Measurements from ENCODE around the gene PRR5L. TPM values are rescaled to one million over a fixed set of nuclear protein-coding genes. Genes with fewer than 3 reads are reported as not detected.

Gene PRR5L
- total RNA-seq = 10 to 100 TPM in 6 of 7 donors, 1 to 10 TPM in 1; 5.9 to 56.3 (median 26.2) TPM
- 10 to 100 TPM in 1 of 2 donors, 1 to 10 TPM in 1; 9.2 to 13.8 TPM for polyA plus RNA-seq
- long read RNA-seq, donor 1, partial matches to known transcripts = 20 of 28 reads
- long read RNA-seq, donor 1, other reads (novel, unspliced or antisense) = 7 of 28 reads
- long read RNA-seq, donor 2 = 0 reads
- long read RNA-seq, donor 3, partial matches to known transcripts = 6 of 24 reads
- long read RNA-seq, donor 3, other reads (novel, unspliced or antisense) = 18 of 24 reads

DNA sequence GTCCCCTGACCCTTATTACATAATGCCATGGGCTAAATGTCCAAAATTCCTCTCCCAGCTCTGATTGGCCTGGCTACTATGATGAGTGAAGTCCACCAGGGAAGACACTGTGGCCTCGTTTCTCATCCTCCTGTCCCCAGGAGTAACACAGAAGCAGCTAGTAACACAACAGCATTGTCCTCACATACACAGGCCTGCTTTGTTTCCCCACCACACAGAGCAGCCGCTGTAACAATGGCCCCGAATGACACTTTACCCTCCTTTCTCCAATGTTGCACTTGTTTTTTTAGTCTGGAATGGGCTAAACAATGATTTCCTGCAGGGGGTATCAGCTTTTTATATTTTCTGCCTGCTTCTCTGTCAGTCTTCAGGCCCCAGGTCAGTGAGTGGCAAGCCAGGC lies at the start of gene PRR5L:
Gene PRR5L, plus strand, starts transcription at position 363 of the 400 bp plus-strand sequence. CDS start 104,834 bp downstream, outside the sequence.
- Histone ChIP-seq H3K27me3 (no peaks in the 10 kb centered on the region), H3K9me3 (no peaks in the 10 kb centered on the region), H3K4me3 (no peak within 1 kb of the TSS), H3K27ac (no peak within 1 kb of the TSS), H3K4me1 (ENCODE audit: insufficient read depth) (peaks cover 3% of the 10 kb centered on the region), H3K36me3 (no peaks in the 10 kb centered on the region)
- TF ChIP-seq POLR2A (IDR thresholded peaks at IDR 0.05) (no peak), CTCF (IDR thresholded peaks at IDR 0.05) (no peak), EP300 (IDR thresholded peaks at IDR 0.05) (no peak)
- intact Hi-C loops (cut with DNase I) = loop anchor here in 1 of 4 donors (10.0 kb wide), 1 partner anchor 179 kb away; no protein-coding TSS in a partner anchor
- DNase-seq = no peak
- 77 to 94% (median 94%) methylated on average over 3 of the region's 3 CpGs for WGBS, 3 donors

DNA sequence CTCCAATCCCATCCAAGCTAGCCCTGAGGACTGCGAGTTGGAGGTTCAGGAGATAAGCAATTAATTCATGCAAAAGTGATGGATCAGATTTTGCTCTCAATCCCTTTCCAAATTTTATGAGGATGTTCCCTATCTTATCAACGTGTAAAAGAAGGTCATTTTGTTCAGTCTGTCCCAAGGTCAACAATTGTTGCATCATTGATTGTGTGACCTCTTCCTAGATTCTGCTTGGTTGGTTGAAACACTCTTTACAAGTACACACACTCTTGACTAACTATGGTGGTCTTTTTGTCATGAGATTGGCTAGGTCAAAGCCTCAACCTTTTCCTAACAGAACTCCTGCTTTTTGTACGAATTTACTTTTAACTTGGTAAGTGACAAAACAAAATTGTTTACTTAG lies 48.6 kb upstream of the PRR5L start:
- Histone ChIP-seq H3K27ac (no peak overlapping the region), H3K4me3 (no peak overlapping the region), H3K36me3 (no peaks in the 10 kb centered on the region), H3K9me3 (no peaks in the 10 kb centered on the region), H3K27me3 (no peaks in the 10 kb centered on the region), H3K4me1 (ENCODE audit: insufficient read depth) (no peaks in the 10 kb centered on the region)
- no peak for DNase-seq
- 32 to 50% (median 36%) methylated on average over 3 of the region's 3 CpGs for WGBS, 3 donors
- TF ChIP-seq CTCF (IDR thresholded peaks at IDR 0.05) (no peak), POLR2A (IDR thresholded peaks at IDR 0.05) (no peak), EP300 (IDR thresholded peaks at IDR 0.05) (no peak)
- intact Hi-C loops (cut with DNase I) = no loop called here

DNA sequence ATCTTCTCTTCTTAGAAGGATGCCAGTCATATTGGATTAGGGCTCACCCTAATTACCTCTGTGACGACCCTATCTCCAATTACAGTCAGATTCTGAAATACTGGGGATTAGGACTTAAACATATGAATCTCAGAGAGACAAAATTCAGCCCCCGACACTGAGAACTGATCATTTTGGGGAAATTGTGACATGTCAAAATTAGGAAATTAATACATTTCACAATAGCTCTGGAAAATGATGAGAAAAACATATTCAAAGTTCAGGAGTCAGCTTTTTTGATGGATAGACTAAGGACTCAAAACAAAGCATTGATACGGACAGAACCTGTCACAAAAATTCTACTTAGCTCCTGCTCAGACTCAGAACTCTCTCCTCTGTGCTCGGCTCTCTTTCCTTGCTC lies 47.7 kb upstream of the PRR5L start:
- Histone ChIP-seq H3K27ac (no peak overlapping the region), H3K4me1 (ENCODE audit: insufficient read depth) (no peaks in the 10 kb centered on the region), H3K4me3 (no peak overlapping the region), H3K27me3 (no peaks in the 10 kb centered on the region), H3K9me3 (no peaks in the 10 kb centered on the region), H3K36me3 (no peaks in the 10 kb centered on the region)
- 87 to 93% (median 92%) methylated on average over 4 of the region's 4 CpGs for WGBS, 3 donors
- no peak for DNase-seq
- intact Hi-C loops (cut with DNase I) = no loop called here
- TF ChIP-seq POLR2A (IDR thresholded peaks at IDR 0.05) (no peak), CTCF (IDR thresholded peaks at IDR 0.05) (no peak), EP300 (IDR thresholded peaks at IDR 0.05) (no peak)

DNA sequence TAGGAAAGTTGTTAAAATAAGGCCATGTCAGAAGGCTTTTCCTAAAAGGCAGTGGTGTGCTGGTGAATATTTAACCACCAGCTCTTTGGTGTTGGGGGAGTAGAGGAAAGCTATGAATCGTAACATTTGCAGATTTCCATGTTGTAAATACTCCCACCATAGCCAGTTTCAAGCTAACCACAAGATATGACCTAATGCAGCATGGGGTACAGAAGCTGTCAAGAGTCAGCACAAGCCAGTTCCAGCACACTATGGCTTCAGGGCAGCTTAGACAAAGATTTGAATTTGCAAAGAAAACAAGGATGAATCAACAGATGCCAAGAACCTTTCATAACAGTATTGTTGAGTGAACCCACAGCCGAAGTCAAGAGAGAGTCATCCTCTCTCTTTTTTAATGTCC lies 46.8 kb upstream of the PRR5L start:
- no peak overlapping the region for H3K27ac ChIP-seq
- TF ChIP-seq CTCF (IDR thresholded peaks at IDR 0.05) = no peak
- TF ChIP-seq POLR2A (IDR thresholded peaks at IDR 0.05) = no peak
- TF ChIP-seq EP300 (IDR thresholded peaks at IDR 0.05) = no peak
- intact Hi-C loops (cut with DNase I) = no loop called here

More for the DNA sequence above, 46.8 kb upstream of the PRR5L start:
- no peaks in the 10 kb centered on the region for H3K27me3 ChIP-seq
- no peaks in the 10 kb centered on the region for H3K4me1 ChIP-seq (ENCODE audit: insufficient read depth)
- H3K4me3 ChIP-seq = no peak overlapping the region
- no peaks in the 10 kb centered on the region for H3K36me3 ChIP-seq
- 32 to 46% (median 43%) methylated on average over 2 of the region's 2 CpGs for WGBS, 3 donors
- no peak for DNase-seq
- H3K9me3 ChIP-seq = no peaks in the 10 kb centered on the region

All from ovary (tissue), 10 donors.